Endodermal cell (in vitro differentiated cells): Measurements from ENCODE around the gene ZNF750. TPM values are rescaled to one million over a fixed set of nuclear protein-coding genes. Genes with fewer than 3 reads are reported as not detected.

Experiments
- DNase-seq: peaks from one replicate; pipeline ENCODE4 v3.0.0-alpha.2; 2017
- H3K27ac ChIP-seq: 2 replicates; pipeline ENCODE4 v1.5.1; 2013; ENCODE audit warnings: mild to moderate bottlenecking, low read depth, low read length, moderate library complexity
- H3K27me3 ChIP-seq: 2 replicates; pipeline ENCODE4 v1.6.1; 2013; ENCODE audit warnings: mild to moderate bottlenecking, low read length, moderate library complexity; ENCODE audit not compliant: insufficient read depth, control insufficient read depth, poor library complexity, severe bottlenecking
- H3K36me3 ChIP-seq: 2 replicates; pipeline ENCODE4 v1.7.0; 2013; ENCODE audit warnings: mild to moderate bottlenecking, low read length, moderate library complexity; ENCODE audit not compliant: control insufficient read depth, insufficient read depth
- H3K4me1 ChIP-seq: one replicate; pipeline ENCODE4 v1.7.0; 2013; ENCODE audit warnings: low read length; ENCODE audit not compliant: control insufficient read depth, insufficient read depth
- H3K4me3 ChIP-seq: 2 replicates; pipeline ENCODE4 v1.5.1; 2013; ENCODE audit warnings: mild to moderate bottlenecking, low read length, moderate library complexity
- H3K9ac ChIP-seq: 2 replicates; pipeline ENCODE4 v1.6.1; 2013; ENCODE audit warnings: mild to moderate bottlenecking, low read length, moderate library complexity; ENCODE audit not compliant: poor library complexity, severe bottlenecking; ENCODE audit errors: extremely low read depth
- H3K9me3 ChIP-seq: 2 replicates; pipeline ENCODE4 v1.6.1; 2013; ENCODE audit warnings: mild to moderate bottlenecking, low read length, moderate library complexity; ENCODE audit not compliant: control insufficient read depth
- H3K27ac Mint-ChIP-seq: 2 replicates; pipeline ENCODE4 v1.8.0; 2020; ENCODE audit warnings: mixed read lengths
- H3K27me3 Mint-ChIP-seq: 2 replicates; pipeline ENCODE4 v1.8.0; 2021; ENCODE audit warnings: mild to moderate bottlenecking, mixed read lengths; ENCODE audit not compliant: insufficient read depth
- H3K36me3 Mint-ChIP-seq: 2 replicates; pipeline ENCODE4 v1.8.0; 2020; ENCODE audit warnings: low read depth, mixed read lengths
- H3K4me1 Mint-ChIP-seq: 2 replicates; pipeline ENCODE4 v1.8.0; 2020; ENCODE audit warnings: mixed read lengths
- H3K4me3 Mint-ChIP-seq: 2 replicates; pipeline ENCODE4 v1.8.0; 2020; ENCODE audit warnings: mild to moderate bottlenecking, moderate library complexity, mixed read lengths
- H3K9me3 Mint-ChIP-seq: 2 replicates; pipeline ENCODE4 v1.8.0; 2020; ENCODE audit warnings: mild to moderate bottlenecking, mixed read lengths
- WGBS, 2 experiments: methylation state at CpG; one replicate each; pipeline versions ENCODE4 v1.1.5 to v1.1.7; 2013; ENCODE audit warnings: missing lambda C conversion rate in 2 of 2, mixed read lengths in 1 of 2; ENCODE audit not compliant: insufficient coverage in 1 of 2, insufficient read length in 1 of 2; 5-methylcytosine and 5-hydroxymethylcytosine counted together
- total RNA-seq, 2 donors: library from RNA; stranded (reverse); fragmentation: NEBNext Ultra II Directional in 1 of 2; extraction: Animal tissue kit (Norgen Biotek cat#: 25700) in 1 of 2; gene quantifications; 2 replicates in 1 of 2; 3 replicates in 1 of 2; pipeline ENCODE4 v1.2.1, GENCODE V29; 2021
- TF ChIP-seq, protein P1 (sequence below): fragments of 200-600 bp; sonication (generic); conservative IDR thresholded peaks from 2 replicates; pipeline ENCODE4 v1.5.0; 2021; ENCODE audit warnings: antibody characterized with exemption, mild to moderate bottlenecking

ZNF750 gene
- total RNA-seq, 2 donors from 2014 or later = not detected

DNA sequence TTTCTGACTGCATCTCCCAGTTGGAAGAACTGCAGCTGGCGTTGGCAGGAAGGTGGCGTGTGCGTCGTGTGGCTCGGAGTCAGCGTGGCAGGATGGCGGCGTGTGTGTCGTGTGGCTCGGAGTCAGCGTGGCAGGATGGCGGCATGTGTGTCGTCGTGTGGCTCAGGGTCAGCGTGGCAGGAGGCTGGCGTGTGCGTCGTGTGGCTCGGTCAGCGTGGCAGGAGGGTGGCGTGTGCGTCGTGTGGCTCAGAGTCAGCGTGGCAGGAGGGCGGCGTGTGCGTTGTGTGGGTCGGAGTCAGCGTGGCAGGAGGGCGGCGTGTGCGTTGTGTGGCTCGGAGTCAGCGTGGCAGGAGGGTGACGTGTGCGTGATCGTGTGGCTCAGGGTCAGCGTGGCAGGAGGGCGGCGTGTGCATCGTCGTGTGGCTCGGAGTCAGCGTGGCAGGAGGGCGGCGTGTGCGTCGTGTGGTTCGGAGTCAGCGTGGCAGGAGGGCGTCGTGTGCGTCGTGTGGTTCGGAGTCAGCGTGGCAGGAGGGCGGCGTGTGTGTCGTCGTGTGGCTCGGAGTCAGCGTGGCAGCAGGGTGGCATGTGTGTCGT, 38.3 kb downstream of the ZNF750 start:
- no peak for DNase-seq
- H3K36me3 ChIP-seq = peaks cover 20% of the 10 kb centered on the region
- H3K27ac ChIP-seq = no peak overlapping the region
- H3K27me3 ChIP-seq = no peaks in the 10 kb centered on the region
- no peak overlapping the region for H3K27ac Mint-ChIP-seq
- peaks cover 31% of the 10 kb centered on the region for H3K9me3 Mint-ChIP-seq
- H3K9me3 ChIP-seq = no peaks in the 10 kb centered on the region
- no peak overlapping the region for H3K9ac ChIP-seq
- TF ChIP-seq, protein P1, sequence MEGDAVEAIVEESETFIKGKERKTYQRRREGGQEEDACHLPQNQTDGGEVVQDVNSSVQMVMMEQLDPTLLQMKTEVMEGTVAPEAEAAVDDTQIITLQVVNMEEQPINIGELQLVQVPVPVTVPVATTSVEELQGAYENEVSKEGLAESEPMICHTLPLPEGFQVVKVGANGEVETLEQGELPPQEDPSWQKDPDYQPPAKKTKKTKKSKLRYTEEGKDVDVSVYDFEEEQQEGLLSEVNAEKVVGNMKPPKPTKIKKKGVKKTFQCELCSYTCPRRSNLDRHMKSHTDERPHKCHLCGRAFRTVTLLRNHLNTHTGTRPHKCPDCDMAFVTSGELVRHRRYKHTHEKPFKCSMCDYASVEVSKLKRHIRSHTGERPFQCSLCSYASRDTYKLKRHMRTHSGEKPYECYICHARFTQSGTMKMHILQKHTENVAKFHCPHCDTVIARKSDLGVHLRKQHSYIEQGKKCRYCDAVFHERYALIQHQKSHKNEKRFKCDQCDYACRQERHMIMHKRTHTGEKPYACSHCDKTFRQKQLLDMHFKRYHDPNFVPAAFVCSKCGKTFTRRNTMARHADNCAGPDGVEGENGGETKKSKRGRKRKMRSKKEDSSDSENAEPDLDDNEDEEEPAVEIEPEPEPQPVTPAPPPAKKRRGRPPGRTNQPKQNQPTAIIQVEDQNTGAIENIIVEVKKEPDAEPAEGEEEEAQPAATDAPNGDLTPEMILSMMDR = no peak
- peaks cover 57% of the 10 kb centered on the region for H3K36me3 Mint-ChIP-seq
- no peaks in the 10 kb centered on the region for H3K4me1 ChIP-seq
- H3K27me3 Mint-ChIP-seq = no peaks in the 10 kb centered on the region
- H3K4me3 ChIP-seq = no peak overlapping the region
- H3K4me3 Mint-ChIP-seq = no peak overlapping the region
- no peaks in the 10 kb centered on the region for H3K4me1 Mint-ChIP-seq
- 98% methylated on average over 54 to 63 of the region's 63 CpGs for WGBS, 2 experiments

GRCh38 chr17:82800885-82801284, 38.9 kb downstream of the ZNF750 start:
- H3K9me3 Mint-ChIP-seq = peaks cover 31% of the 10 kb centered on the region
- Histone ChIP-seq H3K36me3 (peaks cover 24% of the 10 kb centered on the region), H3K4me3 (no peak overlapping the region), H3K9ac (no peak overlapping the region), H3K27me3 (no peaks in the 10 kb centered on the region), H3K4me1 (no peaks in the 10 kb centered on the region), H3K9me3 (no peaks in the 10 kb centered on the region), H3K27ac (no peak overlapping the region)
- H3K36me3 Mint-ChIP-seq = peaks cover 54% of the 10 kb centered on the region
- no peak overlapping the region for H3K4me3 Mint-ChIP-seq
- H3K27ac Mint-ChIP-seq = no peak overlapping the region
- WGBS, 2 experiments = 94 to 100% methylated on average over 2 to 13 of the region's 15 CpGs
- H3K4me1 Mint-ChIP-seq = no peaks in the 10 kb centered on the region
- TF ChIP-seq, protein P1 = no peak
- DNase-seq = no peak
- no peaks in the 10 kb centered on the region for H3K27me3 Mint-ChIP-seq

GRCh38 chr17:82799591-82799990, 40.2 kb downstream of the ZNF750 start:
- H3K9ac ChIP-seq = no peak overlapping the region
- no peak overlapping the region for H3K4me3 ChIP-seq
- H3K36me3 ChIP-seq = peaks cover 24% of the 10 kb centered on the region
- no peaks in the 10 kb centered on the region for H3K27me3 ChIP-seq
- peaks cover 31% of the 10 kb centered on the region for H3K9me3 Mint-ChIP-seq
- H3K27me3 Mint-ChIP-seq = no peaks in the 10 kb centered on the region
- no peaks in the 10 kb centered on the region for H3K9me3 ChIP-seq
- H3K4me1 ChIP-seq = no peaks in the 10 kb centered on the region
- peaks cover 54% of the 10 kb centered on the region for H3K36me3 Mint-ChIP-seq
- no peak overlapping the region for H3K27ac ChIP-seq
- H3K4me1 Mint-ChIP-seq = no peaks in the 10 kb centered on the region
- H3K4me3 Mint-ChIP-seq = no peak overlapping the region
- DNase-seq = no peak
- TF ChIP-seq, protein P1 = no peak
- WGBS, 2 experiments = 87 to 96% methylated on average over 14 to 16 of the region's 16 CpGs
- no peak overlapping the region for H3K27ac Mint-ChIP-seq
